NCI-H1417 (cell line): ENCODE data around the gene WDR27.
"Not testable (repeated sequence)": the region's sequence is repeated elsewhere in the genome, so short reads cannot be mapped to it uniquely, and the experiment has no call there.

ENCODE experiments used
- DNase-seq, 3 experiments: peaks; one replicate each; lab custom pipeline; 2025; lab: John Stamatoyannopoulos, UW

Gene WDR27

DNA sequence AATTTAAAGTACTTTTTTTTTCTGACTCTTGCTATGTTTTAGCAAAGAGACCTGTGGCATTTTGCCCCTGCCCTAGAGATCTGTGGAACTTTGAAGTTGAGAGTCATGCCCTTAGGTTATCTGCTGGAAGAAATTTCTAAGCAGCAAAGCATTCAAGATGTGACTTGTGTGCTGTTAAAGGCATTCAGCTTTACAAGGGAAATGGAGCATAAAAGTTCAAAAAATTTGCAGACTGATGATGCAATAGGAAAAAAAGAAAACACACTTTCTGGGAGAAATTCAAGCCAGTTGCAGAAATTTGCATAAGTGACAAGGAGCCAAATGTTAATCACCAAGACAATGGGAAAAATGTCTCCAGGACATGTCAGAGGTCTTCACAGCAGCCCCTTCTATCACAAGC is 267.3 kb downstream of the WDR27 start:
- DNase-seq = not testable (repeated sequence)

DNA sequence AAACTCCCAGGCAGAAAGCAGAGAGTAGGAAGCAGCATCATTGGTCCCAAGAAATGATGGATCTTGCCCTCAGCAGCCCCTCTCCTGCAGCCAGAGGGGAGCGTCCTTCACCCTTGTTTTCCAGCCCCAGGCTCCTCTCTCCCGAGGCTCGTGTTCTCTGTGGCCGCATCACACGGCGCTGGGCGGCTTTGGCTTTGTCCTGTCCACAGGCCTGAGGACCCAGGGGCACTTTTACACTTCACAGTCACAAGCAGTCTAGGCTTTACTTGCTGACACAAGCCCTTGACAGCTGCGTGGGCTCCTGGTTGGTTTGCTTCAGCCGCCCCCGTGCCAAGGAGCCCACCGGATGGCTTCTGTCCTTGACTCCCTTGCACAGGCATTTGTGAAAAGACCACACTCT is 272.8 kb downstream of the WDR27 start:
- no peak for DNase-seq

DNA sequence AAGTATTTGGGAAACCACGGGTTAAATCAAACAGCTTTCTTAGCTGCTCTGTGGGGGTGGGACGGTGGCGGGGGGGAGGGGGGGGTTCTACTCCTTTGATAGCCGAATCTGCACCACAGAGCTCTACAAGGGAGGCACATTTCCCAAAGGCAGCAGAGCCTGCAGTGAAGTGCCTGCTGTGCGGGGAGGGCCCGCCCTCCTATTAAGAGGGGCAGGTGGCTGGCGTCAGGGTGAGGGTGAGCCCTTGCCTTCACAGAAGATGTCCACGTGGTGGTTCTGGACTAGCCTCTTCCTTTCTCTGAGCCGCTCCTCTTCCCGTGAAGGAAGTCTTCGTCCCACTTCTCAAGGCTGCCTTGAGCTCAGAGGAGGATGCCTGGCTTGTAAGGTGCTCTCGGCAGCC is 273.3 kb downstream of the WDR27 start:
- peak; percentile 34 to 82 (median 63) for DNase-seq

DNA sequence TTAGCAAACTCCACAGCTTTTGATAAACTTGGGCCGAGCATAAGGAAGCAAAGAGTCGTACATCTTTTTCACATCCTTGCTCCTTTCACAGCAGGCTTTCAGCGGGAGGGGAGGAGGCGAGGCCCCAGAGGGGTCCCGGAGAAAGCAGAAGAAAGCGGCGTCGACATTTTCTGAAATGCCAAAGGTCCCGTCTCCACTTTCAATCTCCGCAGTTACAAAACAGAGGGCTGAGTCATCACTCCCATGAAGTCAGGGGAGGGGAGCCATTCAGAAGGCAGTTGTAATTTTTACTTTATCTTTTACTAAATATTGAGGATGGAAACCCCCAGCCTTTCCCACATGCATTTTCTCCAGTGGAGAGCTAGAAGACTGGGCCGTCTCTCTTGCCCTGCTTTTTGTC is 274.0 kb downstream of the WDR27 start:
- no peak for DNase-seq

DNA sequence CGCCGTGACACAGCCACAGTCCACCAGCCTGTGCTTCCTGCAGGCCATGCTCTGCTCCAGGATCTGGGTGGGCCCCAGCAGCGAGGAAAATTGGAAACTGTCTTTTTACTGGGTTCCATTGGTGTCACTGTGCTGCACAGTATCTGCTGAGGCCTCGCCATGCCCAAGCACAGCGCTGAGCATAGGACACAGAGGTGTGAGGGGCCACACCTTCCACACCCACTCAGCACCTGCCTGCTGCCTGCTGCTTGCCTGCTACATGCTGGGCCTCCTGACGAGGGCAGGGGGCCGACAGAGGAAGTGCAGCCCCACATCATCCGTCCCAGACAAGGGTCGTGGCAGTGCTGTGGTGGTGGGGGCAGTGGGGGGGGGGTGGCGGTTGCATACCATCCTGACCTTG is 275.2 kb downstream of the WDR27 start:
- DNase-seq = no peak

DNA sequence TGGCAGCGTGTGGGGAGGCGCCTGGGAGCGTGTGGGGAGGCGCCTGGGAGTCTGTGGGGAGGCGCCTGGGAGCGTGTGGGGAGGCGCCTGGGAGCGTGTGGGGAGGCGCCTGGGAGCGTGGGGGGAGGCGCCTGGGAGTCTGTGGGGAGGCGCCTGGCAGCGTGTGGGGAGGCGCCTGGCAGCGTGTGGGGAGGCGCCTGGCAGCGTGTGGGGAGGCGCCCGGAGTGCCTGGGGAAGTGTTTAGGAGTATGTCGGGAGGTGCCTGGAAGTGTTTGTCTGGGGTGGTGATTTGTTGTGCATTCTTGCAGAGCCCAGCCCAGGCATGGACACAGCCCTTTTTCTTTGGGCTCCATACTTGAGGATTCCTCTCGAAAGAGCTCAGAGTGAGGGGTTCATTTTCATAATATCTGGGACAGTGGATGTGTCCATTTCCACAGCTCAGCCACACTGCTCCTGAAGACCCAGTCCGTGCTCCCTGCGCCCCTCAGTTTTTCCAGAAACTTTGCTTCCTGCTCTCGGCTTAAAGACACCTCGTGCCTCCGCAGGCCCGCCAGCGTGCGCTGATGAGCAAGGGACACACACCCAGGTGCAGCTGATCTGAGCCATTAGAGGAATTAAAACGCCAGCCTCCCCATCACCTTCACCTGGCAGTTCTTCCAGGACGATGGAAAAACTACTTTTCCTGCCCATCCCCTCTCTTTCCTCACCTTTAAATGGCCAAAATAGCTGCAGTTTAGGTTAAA is 276.0 kb downstream of the WDR27 start:
- no peak for DNase-seq

DNA sequence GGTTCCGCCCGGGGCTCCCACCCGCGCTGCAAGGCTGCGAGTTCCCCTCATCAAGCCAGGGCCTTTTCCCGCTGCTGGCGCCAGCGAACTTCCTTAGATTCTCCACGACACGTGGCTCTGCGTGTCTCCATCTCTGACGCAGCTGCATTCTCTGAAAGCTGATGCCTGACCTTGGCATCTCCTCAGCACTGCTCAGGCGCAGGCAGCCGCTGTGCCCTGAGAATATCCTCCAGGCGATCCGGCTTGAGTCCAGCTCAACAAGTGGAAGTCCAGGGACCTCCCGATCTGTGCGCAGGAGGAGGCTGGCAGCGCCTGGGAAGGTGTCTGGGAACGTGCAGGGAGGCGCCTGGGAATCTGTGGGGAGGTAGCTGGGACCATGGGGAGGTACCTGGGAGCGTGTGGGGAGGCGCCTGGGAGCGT is 277.0 kb downstream of the WDR27 start:
- DNase-seq = no peak

DNA sequence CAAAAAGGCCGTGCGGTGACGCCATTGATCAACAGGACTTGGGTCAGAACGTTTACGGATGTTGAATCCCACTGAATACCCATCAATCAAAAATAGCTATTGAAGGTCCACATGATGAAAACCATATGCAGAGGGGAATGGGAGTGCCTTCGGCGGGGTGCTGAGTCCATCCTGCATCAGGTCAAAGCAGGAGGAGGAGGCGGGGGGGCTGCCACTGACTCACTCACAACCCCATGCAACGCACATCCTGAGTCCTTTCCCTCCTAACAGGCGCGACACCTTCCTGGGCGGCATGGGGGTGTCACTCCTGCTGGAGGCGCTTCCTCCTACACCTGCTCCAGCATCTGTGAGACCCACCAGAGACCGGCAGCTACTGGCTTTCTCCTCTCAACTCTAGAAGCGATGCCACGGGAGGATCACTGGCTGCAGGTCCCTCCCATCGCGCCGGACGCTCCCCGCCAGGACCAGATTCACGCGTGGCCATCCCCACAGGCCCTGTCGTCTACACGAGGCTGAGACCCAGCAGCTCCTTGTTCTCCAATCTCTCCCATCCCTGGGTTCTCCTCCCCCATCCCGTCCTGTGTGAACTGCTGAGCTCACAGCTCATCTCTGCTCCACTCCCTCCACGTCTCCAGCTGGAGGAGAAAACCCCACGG is 277.6 kb downstream of the WDR27 start:
- DNase-seq = no peak

DNA sequence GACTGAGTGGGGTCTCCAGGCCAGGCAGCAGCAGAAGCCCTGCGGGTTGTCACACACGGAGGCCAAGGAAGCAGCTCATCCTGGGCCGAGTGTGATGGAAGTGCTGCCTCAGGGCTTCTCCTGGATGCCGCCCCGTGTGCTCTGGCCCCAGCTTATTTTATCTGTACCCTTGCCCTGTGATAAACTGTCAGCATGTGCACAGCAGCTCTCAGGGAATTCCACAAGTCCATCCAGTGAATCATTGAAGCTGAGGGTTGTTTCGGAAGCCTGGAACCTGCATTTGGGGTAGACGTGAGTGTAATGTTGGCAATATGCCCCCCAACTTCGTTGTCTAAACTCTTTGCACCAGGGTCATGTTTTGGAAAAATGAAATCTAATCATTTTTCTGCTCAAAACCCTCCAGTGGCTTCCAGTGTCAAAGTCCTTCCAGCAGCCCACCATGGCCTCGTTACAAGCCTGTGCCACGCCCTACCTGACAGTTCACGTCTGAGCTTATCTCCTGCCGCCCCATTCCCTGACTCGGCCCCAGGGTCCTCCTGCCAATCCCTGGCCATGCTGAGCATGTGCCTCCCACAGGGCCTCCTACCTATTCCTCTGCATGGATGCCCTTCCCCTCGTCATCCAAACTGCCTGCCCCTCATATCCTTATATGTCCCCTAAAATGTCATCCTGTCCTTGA is 280.1 kb downstream of the WDR27 start:
- DNase-seq = no peak

DNA sequence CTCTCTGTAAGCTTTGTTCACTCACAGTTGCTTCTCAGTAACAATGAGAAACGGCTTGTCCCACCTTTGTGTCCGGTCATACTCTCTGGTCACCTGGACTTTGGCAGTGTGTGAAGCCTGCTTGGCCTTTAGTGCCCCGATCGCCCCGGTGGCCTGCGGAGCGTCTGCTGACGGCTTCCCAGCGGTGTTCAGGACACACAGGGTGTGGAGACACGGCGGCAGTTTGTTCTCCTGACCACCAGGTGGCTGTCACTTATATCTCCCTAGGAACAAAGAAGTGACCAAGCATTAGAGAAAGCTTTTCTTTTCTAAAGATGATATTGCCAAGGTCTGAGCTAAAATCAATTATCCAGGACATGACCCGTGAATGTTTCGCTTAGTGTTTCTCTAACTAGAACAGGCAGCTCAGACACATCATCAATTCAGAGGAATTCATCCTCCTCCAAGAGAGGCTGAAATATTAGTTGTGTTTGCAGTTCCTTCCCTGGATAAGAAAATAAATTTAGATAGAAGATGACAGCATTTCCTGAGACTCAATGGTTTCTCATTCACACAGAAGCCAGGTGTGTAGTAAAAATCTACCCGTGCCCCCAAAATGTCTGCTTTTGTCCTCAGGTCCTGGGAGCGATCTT is 280.8 kb downstream of the WDR27 start:
- DNase-seq = peak in 1 of 3 experiments; percentile 14

DNA sequence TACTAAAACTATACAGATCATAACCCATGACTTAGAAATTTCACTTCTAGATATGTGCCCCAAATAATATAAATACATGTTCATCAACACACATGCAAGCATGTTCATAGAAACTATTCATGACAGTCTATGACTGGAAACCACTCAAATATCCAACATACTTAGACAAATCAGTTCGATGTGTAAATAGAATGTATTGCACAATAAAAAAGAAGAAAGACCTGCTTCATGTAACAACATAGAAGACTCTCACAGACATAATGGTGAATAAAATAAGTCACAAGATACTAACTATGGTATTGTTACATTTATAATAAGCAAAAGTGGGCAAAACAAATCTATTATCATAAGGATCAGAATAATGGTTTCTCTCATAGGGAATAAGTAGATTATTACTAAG is 284.7 kb downstream of the WDR27 start:
- DNase-seq = no peak

DNA sequence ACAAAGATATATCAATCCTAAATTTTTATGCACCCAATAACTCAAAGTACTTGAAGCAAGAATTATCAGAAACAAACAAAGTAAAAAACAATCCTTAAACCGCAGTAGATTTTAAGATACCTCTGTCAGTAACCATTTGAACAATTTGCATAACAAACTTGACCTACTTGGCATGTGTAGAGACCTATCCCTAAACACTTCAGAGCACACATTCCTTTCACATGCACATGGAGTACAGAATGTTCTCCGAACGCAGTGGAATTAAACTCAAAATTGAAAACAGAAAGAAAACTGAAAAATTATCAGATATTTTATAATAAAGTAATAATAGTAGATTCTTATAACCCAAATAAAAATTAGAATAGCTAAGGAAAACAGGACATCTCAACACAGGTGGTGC is 285.6 kb downstream of the WDR27 start:
- DNase-seq = no peak

DNA sequence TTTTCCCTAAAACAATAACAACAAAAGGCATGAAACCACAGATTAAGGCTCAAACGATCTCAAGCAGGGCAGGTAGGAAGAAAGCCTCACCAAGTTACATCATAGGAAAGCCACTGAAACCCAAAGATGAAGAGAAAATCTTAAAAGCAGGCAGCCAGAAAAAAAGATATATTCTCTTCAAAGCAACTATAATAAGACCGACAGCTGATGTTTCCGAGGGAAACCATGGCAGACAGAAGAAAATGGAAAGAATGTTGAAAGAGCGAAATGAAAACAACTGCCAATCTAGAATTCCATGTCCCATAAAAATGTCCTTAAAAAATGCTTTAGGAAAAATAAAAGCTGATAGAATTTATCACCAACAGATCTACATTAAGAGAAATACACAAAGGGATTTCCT is 286.6 kb downstream of the WDR27 start:
- peak in 2 of 3 experiments; percentile 3 to 9 for DNase-seq

DNA sequence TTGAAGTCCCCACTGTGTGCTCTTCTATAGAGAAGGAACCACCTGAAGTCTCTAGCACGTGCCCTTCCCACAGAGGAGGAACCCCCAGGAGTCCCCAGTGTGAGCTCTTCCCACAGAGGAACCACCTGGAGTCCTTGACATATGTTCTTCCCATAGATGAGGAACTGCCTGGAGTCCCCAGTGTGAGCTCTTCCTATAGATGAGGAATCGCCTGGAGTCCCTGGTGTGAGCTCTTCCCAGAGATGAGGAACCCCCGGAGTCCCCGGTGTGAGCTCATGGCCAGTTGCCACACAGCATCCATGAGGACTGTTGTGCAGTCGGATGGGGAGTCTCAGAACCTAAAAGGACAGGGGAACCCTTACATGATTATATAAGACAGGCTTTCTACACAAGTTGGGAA is 290.1 kb downstream of the WDR27 start:
- DNase-seq = no peak

DNA sequence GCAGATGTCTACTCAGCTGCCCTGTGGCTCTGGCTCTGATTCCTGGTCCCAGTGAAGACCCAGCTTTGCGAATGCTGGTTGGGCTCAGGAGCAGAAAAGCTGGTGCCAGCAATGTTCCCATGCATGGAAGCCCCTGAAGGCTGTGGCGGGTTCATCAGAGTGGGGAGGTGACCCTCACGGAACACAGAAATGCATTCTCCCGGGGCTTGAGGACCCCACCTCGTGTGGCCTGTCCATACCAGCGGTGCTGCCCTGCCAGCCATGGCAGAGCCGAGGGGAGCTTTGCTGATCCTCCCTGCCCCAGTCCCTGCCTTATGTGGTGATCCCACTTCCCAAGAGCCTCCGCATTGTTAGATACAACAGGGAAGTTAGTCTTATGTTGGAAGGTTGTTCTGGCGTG is 290.5 kb downstream of the WDR27 start:
- no peak for DNase-seq

DNA sequence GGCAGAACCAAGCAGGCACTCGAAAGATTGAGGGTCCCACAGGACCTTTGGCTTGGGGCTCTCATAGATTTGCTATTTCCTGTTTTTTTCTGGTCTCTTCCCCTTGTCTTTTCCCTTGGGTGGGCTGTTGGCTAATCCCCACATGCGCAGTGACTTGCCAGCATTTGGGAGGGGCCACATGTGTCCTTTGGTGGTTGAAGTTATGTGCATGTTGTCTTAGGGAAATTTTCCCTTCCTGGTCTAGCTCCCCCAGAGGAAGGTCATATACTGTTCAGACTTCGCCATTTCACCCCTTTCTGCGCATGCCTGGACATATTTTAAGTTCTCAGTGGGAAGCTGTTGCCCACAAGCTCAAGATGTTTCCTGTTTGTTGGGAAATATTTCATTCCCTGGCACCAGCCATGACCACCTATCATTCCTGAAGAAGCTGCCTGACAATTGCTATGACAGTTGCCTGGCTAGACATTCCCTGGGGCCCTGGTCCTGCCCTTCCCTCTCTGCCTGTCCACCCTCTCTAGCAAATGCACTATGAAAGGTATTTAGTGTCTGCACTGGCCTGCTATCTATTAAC is 292.0 kb downstream of the WDR27 start:
- DNase-seq = no peak

DNA sequence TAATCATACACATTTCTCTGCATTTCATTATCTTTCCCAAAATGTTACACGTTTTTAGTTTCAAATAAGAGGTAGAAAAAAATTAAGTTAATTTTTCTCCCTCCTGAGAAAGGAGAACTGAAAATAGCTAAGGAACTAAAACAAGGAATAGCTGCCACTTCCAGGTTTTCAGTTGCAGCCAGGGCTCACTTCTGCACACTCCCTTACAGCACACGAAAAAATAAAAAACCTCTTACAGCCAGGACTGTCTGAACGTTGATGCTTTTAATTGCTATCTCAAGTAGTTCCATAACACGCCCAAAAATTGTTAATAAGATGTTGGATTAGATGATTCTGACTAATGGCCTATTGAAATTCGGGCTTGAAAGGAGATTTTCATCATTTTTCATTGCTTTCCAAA is 294.5 kb downstream of the WDR27 start:
- peak in 1 of 3 experiments; percentile 10 for DNase-seq
